ENCODE data around the gene IGFBP6. TPM values are rescaled to one million over a fixed set of nuclear protein-coding genes. Genes with fewer than 3 reads are reported as not detected.
A peak's percentile ranks its signal among the peaks of the same experiment; 100 is the strongest.
"Not testable (repeated sequence)": the region's sequence is repeated elsewhere in the genome, so short reads cannot be mapped to it uniquely, and the experiment has no call there.

Gene IGFBP6
- total RNA-seq, 5 donors from 2014 or later (not counting 1 experiment from before 2014, with no cell fraction given), result 0.67 to 1.4 (median 0.79) TPM; not detected in 2

- Histone ChIP-seq H3K27me3 (replicated peaks in 1 of 2; ENCODE audit: control insufficient read depth in 2 of 2, extremely low read depth in 1 of 2, insufficient read depth in 2 of 2, low read length in 1 of 2) (no peaks in the 10 kb centered on the region), H3K27ac (ENCODE audit: low read length) (peak overlapping the region; percentile 69), H3K9me3 (no peaks in the 10 kb centered on the region), H3K36me3 (ENCODE audit: control insufficient read depth in 2 of 2, extremely low read depth in 1 of 2, insufficient read depth in 1 of 2, low read length in 1 of 2) (no peaks in the 10 kb centered on the region), H3K4me3 (ENCODE audit: control insufficient read depth in 1 of 2, extremely low read depth in 1 of 2, low read length in 1 of 2) (peak overlapping the region in 1 of 2 donors; percentile 2), H3K4me1 (ENCODE audit: control insufficient read depth in 1 of 2, extremely low read depth in 1 of 2, insufficient read depth in 2 of 2, low read length in 2 of 2) (peaks cover 26 to 46% of the 10 kb centered on the region in 2 experiments)
- ChIA-PET CTCF (interaction anchor here (0.6 to 2.1 kb wide), 4 partner anchors 8 to 66 kb away, joined by 4 to 8 read pairs (median 4); no protein-coding TSS in a partner anchor), POLR2A (no interaction called here)
- Mint-ChIP-seq H3K36me3 (no peaks in the 10 kb centered on the region), H3K4me3 (peak overlapping the region in 2 of 3 donors; percentile 13 to 65), H3K9me3 (no peaks in the 10 kb centered on the region), H3K27me3 (no peaks in the 10 kb centered on the region), H3K27ac (peak overlapping the region; percentile 81 to 90), H3K4me1 (peaks cover 38 to 44% (median 39%) of the 10 kb centered on the region in 3 donors)
- peak in 2 of 4 experiments; percentile 20 to 24 for ATAC-seq (replicated peaks in 1 of 4)
- WGBS (ENCODE audit: insufficient coverage), result no CpG with 5 or more reads among the region's 3 CpGs
- DNase-seq, result peak in 4 of 35 experiments; percentile 7 to 32 (median 22)
Observed at GRCh38 chr12:53103860-53104305, 6.4 kb downstream of the IGFBP6 start.

DNA sequence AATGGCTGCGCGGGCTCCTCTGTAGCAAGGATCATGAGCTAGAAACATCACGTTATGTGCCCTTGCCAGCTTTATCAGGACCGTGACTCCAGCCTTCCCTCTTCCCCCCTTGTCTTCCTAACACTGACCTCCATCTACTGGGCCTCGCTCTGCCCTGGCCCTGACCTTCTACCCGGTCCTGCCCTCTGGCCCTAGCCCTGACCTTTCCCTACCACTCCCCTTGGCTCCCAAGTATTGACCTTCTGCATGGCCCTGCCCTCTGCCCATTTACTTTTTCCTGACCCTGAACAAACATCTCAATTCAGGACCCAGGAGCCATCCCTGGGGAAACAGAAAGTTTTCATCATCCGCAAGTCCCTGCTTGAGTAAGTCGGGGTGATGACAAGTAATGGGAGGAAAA lies 7.8 kb downstream of the IGFBP6 start:
- H3K4me3 ChIP-seq (ENCODE audit: control insufficient read depth in 1 of 2, extremely low read depth in 1 of 2, low read length in 1 of 2), result no peak overlapping the region
- ATAC-seq (replicated peaks in 1 of 4), result no peak
- no peaks in the 10 kb centered on the region for H3K36me3 ChIP-seq (ENCODE audit: control insufficient read depth in 2 of 2, extremely low read depth in 1 of 2, insufficient read depth in 1 of 2, low read length in 1 of 2)
- Mint-ChIP-seq H3K4me1 (peaks cover 32 to 38% (median 33%) of the 10 kb centered on the region in 3 donors), H3K27me3 (no peaks in the 10 kb centered on the region), H3K27ac (no peak overlapping the region), H3K4me3 (no peak overlapping the region), H3K36me3 (no peaks in the 10 kb centered on the region), H3K9me3 (no peaks in the 10 kb centered on the region)
- POLR2A ChIA-PET, result no interaction called here
- H3K27ac ChIP-seq (ENCODE audit: low read length), result no peak overlapping the region
- H3K4me1 ChIP-seq (ENCODE audit: control insufficient read depth in 1 of 2, extremely low read depth in 1 of 2, insufficient read depth in 2 of 2, low read length in 2 of 2), result peaks cover 22 to 36% of the 10 kb centered on the region in 2 experiments
- H3K27me3 ChIP-seq (replicated peaks in 1 of 2; ENCODE audit: control insufficient read depth in 2 of 2, extremely low read depth in 1 of 2, insufficient read depth in 2 of 2, low read length in 1 of 2), result no peaks in the 10 kb centered on the region
- CTCF ChIA-PET, result no interaction called here
- 96% methylated on average over 6 of the region's 8 CpGs for WGBS (ENCODE audit: insufficient coverage)
- no peaks in the 10 kb centered on the region for H3K9me3 ChIP-seq
- no peak for DNase-seq

- ATAC-seq (replicated peaks in 1 of 4) (no peak), DNase-seq (no peak)
- H3K27me3 ChIP-seq (replicated peaks in 1 of 2; ENCODE audit: control insufficient read depth in 2 of 2, extremely low read depth in 1 of 2, insufficient read depth in 2 of 2, low read length in 1 of 2), result no peaks in the 10 kb centered on the region
- no peaks in the 10 kb centered on the region for H3K36me3 ChIP-seq (ENCODE audit: control insufficient read depth in 2 of 2, extremely low read depth in 1 of 2, insufficient read depth in 1 of 2, low read length in 1 of 2)
- POLR2A ChIA-PET, result no interaction called here
- Mint-ChIP-seq H3K4me1 (peaks cover 29 to 35% (median 29%) of the 10 kb centered on the region in 3 donors), H3K27ac (peak overlapping the region in 1 of 2 donors; percentile 71), H3K4me3 (no peak overlapping the region), H3K36me3 (no peaks in the 10 kb centered on the region), H3K27me3 (no peaks in the 10 kb centered on the region), H3K9me3 (no peaks in the 10 kb centered on the region)
- WGBS (ENCODE audit: insufficient coverage), result 78% methylated on average over 4 of the region's 7 CpGs
- no peak overlapping the region for H3K4me3 ChIP-seq (ENCODE audit: control insufficient read depth in 1 of 2, extremely low read depth in 1 of 2, low read length in 1 of 2)
- H3K9me3 ChIP-seq, result no peaks in the 10 kb centered on the region
- CTCF ChIA-PET, result no interaction called here
- H3K27ac ChIP-seq (ENCODE audit: low read length), result no peak overlapping the region
- H3K4me1 ChIP-seq (ENCODE audit: control insufficient read depth in 1 of 2, extremely low read depth in 1 of 2, insufficient read depth in 2 of 2, low read length in 2 of 2), result peaks cover 22 to 31% of the 10 kb centered on the region in 2 experiments
Observed at GRCh38 chr12:53105712-53106439, 8.4 kb downstream of the IGFBP6 start.

GRCh38 chr12:53107122-53107521 lies 9.7 kb downstream of the IGFBP6 start:
- no peak for ATAC-seq (replicated peaks in 1 of 4)
- Histone ChIP-seq H3K27me3 (replicated peaks in 1 of 2; ENCODE audit: control insufficient read depth in 2 of 2, extremely low read depth in 1 of 2, insufficient read depth in 2 of 2, low read length in 1 of 2) (no peaks in the 10 kb centered on the region), H3K4me1 (ENCODE audit: control insufficient read depth in 1 of 2, extremely low read depth in 1 of 2, insufficient read depth in 2 of 2, low read length in 2 of 2) (peaks cover 19 to 26% of the 10 kb centered on the region in 2 experiments), H3K4me3 (ENCODE audit: control insufficient read depth in 1 of 2, extremely low read depth in 1 of 2, low read length in 1 of 2) (no peak overlapping the region), H3K27ac (ENCODE audit: low read length) (no peak overlapping the region), H3K9me3 (no peaks in the 10 kb centered on the region), H3K36me3 (ENCODE audit: control insufficient read depth in 2 of 2, extremely low read depth in 1 of 2, insufficient read depth in 1 of 2, low read length in 1 of 2) (no peaks in the 10 kb centered on the region)
- WGBS (ENCODE audit: insufficient coverage), result 70% methylated on average over 5 of the region's 7 CpGs
- POLR2A ChIA-PET, result no interaction called here
- Mint-ChIP-seq H3K27me3 (no peaks in the 10 kb centered on the region), H3K9me3 (no peaks in the 10 kb centered on the region), H3K27ac (no peak overlapping the region), H3K4me3 (no peak overlapping the region), H3K36me3 (no peaks in the 10 kb centered on the region), H3K4me1 (peaks cover 24 to 27% (median 25%) of the 10 kb centered on the region in 3 donors)
- CTCF ChIA-PET, result interaction anchor here (0.6 to 0.7 kb wide), 4 partner anchors 14 to 1712 kb away, joined by 3 to 5 read pairs (median 4); partner anchors contain the start of gene SPRYD3 (in 1 of the 2)
- DNase-seq, result no peak

DNA sequence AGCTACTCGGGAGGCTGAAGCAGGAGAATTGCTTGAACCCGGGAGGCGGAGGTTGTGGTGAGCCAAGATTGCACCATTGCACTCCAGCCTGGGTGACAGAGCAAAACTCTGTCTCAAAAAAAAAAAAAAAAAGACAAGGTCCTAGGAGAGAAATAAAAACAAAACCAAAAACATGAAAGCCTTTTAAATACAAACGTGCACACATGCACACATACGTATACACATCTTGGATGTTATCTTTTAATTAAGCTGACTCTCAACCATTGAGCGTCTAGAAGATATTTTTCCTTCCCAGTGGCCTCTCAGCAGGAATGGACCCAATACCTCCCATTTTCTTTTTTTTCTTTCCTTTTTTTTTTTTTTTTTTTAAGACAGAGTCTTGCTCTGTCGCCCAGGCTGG lies 15.0 kb downstream of the IGFBP6 start:
- not testable (repeated sequence) for H3K27me3 Mint-ChIP-seq; H3K36me3 ChIP-seq (ENCODE audit: control insufficient read depth in 2 of 2, extremely low read depth in 1 of 2, insufficient read depth in 1 of 2, low read length in 1 of 2); H3K9me3 ChIP-seq; H3K4me1 ChIP-seq (ENCODE audit: control insufficient read depth in 1 of 2, extremely low read depth in 1 of 2, insufficient read depth in 2 of 2, low read length in 2 of 2); H3K27ac ChIP-seq (ENCODE audit: low read length); H3K36me3 Mint-ChIP-seq; H3K9me3 Mint-ChIP-seq; H3K4me3 Mint-ChIP-seq; H3K27ac Mint-ChIP-seq; ATAC-seq (replicated peaks in 1 of 4); H3K4me1 Mint-ChIP-seq; H3K27me3 ChIP-seq (replicated peaks in 1 of 2; ENCODE audit: control insufficient read depth in 2 of 2, extremely low read depth in 1 of 2, insufficient read depth in 2 of 2, low read length in 1 of 2); H3K4me3 ChIP-seq (ENCODE audit: control insufficient read depth in 1 of 2, extremely low read depth in 1 of 2, low read length in 1 of 2); DNase-seq
- POLR2A ChIA-PET, result interaction anchor here in 1 of 2 donors (0.7 kb wide), 1 partner anchor 685 kb away, joined by 7 read pairs; no protein-coding TSS in a partner anchor
- CTCF ChIA-PET, result interaction anchor here in 1 of 2 donors (0.8 kb wide), 1 partner anchor 9 kb away, joined by 4 read pairs; the partner anchor contains the start of gene SOAT2
- no CpG with 5 or more reads among the region's 7 CpGs for WGBS (ENCODE audit: insufficient coverage)

GRCh38 chr12:53113136-53113705 lies 15.8 kb downstream of the IGFBP6 start:
- Mint-ChIP-seq H3K27me3 (no peaks in the 10 kb centered on the region), H3K4me1 (no peaks in the 10 kb centered on the region), H3K4me3 (no peak overlapping the region), H3K9me3 (no peaks in the 10 kb centered on the region), H3K36me3 (no peaks in the 10 kb centered on the region), H3K27ac (no peak overlapping the region)
- ChIA-PET CTCF (no interaction called here), POLR2A (interaction anchor here in 1 of 2 donors (0.7 kb wide), 1 partner anchor 684 kb away, joined by 7 read pairs; no protein-coding TSS in a partner anchor)
- no peak for ATAC-seq (replicated peaks in 1 of 4)
- H3K36me3 ChIP-seq (ENCODE audit: control insufficient read depth in 2 of 2, extremely low read depth in 1 of 2, insufficient read depth in 1 of 2, low read length in 1 of 2), result no peaks in the 10 kb centered on the region
- H3K9me3 ChIP-seq, result no peaks in the 10 kb centered on the region
- WGBS (ENCODE audit: insufficient coverage), result 93% methylated on average over 10 of the region's 12 CpGs
- no peak for DNase-seq
- no peaks in the 10 kb centered on the region for H3K4me1 ChIP-seq (ENCODE audit: control insufficient read depth in 1 of 2, extremely low read depth in 1 of 2, insufficient read depth in 2 of 2, low read length in 2 of 2)
- no peak overlapping the region for H3K4me3 ChIP-seq (ENCODE audit: control insufficient read depth in 1 of 2, extremely low read depth in 1 of 2, low read length in 1 of 2)
- no peak overlapping the region for H3K27ac ChIP-seq (ENCODE audit: low read length)
- H3K27me3 ChIP-seq (replicated peaks in 1 of 2; ENCODE audit: control insufficient read depth in 2 of 2, extremely low read depth in 1 of 2, insufficient read depth in 2 of 2, low read length in 1 of 2), result no peaks in the 10 kb centered on the region

Data from T-cell (primary cell).